Measurements from ENCODE around the gene KY. TPM values are rescaled to one million over a fixed set of nuclear protein-coding genes. Genes with fewer than 3 reads are reported as not detected.

Gene KY
- total and polyA plus RNA-seq, 2 of the 8 experiments (the other 6 are each of a cell fraction or from before 2014, with no cell fraction given), result not detected

DNA sequence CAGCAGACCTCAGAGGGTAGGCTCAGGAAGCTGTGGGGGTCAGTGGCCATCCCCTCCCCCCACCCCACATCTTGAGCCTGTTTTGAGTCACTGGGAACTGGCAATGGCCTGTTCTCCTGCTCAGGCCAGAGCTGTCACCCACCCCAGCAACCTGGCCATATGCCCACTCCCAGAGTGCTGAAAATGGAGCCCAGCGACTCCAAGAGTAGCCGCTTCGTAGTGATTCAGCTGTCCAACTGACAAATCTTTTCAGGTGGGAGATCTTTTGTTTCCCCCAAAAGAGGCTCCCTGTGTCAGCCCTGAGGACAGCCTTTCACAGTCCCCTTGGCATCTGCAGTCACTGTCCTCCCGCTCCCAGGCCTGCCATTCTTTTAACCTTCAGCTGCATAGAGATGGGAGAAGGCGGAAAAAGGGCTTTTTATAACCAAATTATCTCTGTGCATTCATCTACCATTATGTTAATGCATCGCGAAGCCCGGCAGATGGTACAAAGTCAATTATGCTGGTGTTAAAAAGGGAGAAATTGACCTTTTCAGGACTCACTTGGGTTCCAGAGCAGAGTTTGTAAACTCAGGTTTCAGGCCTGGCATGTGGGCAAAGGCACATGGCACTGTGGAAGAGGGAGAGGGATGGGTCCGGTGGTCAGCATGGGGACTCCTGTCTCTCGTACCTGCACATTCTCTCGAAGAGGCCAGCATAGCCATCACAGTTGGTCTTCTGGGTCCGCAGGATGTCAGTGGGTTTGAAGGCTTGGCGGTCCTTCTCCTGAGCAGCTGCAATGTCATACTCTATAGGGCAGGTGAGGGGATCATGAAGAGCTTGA lies 32.1 kb downstream of the KY start:
- H2AK5ac ChIP-seq (ENCODE audit: low read depth, low read length), result no peak overlapping the region
- no peak overlapping the region for H4K91ac ChIP-seq (replicated peaks; ENCODE audit: insufficient read length, low read length)
- H3K27me3 ChIP-seq (replicated peaks in 1 of 4; ENCODE audit: control insufficient read depth in 3 of 4, extremely low read depth in 1 of 4, insufficient read depth in 3 of 4, low read length in 3 of 4), result no peaks in the 10 kb centered on the region
- H3K4me2 ChIP-seq (ENCODE audit: insufficient read depth in 1 of 2, low read depth in 2 of 2, low read length in 2 of 2), result no peak overlapping the region
- no peak overlapping the region for H3K14ac ChIP-seq (ENCODE audit: insufficient read length)
- H2BK15ac ChIP-seq (ENCODE audit: low read length), result no peak overlapping the region
- no peak overlapping the region for H2BK120ac ChIP-seq (replicated peaks; ENCODE audit: low read depth, low read length)
- H3K4me1 ChIP-seq (replicated peaks in 1 of 4; ENCODE audit: control insufficient read depth in 3 of 4, insufficient read depth in 4 of 4, low read length in 3 of 4), result peaks cover 0 to 3% (median 0%) of the 10 kb centered on the region in 4 experiments; a peak in 1 of 7 replicates
- no peak overlapping the region for H3K9ac ChIP-seq (replicated peaks in 1 of 4; ENCODE audit: extremely low read depth in 1 of 4, low read depth in 3 of 4, low read length in 3 of 4)
- ChIA-PET CTCF (ENCODE audit: partially characterized antibody) (interaction anchor here (0.5 to 4.3 kb wide), 8 partner anchors 9 to 144 kb away, joined by 3 to 25 read pairs (median 6); no protein-coding TSS in a partner anchor), POLR2A (ENCODE audit: partially characterized antibody) (no interaction called here)
- H2AFZ ChIP-seq (ENCODE audit: low read length), result no peak overlapping the region
- H4K5ac ChIP-seq (ENCODE audit: insufficient read length, low read depth, low read length), result no peak overlapping the region
- H4K20me1 ChIP-seq (replicated peaks in 1 of 2; ENCODE audit: control insufficient read depth in 1 of 2, insufficient read depth in 2 of 2, low read length in 2 of 2), result no peaks in the 10 kb centered on the region
- no peak overlapping the region for H3K23ac ChIP-seq (ENCODE audit: insufficient read length)
- peak in 1 of 2 experiments; percentile 33 for DNase-seq (ENCODE audit: low read depth in 1 of 2, low spot score in 2 of 2)
- no peaks in the 10 kb centered on the region for H3K79me2 ChIP-seq (ENCODE audit: control insufficient read depth in 1 of 2, insufficient read depth in 2 of 2, low read length in 2 of 2)
- H3K9me3 ChIP-seq (ENCODE audit: insufficient read depth in 2 of 2, low read depth in 1 of 2, low read length in 1 of 2), result no peaks in the 10 kb centered on the region
- WGBS, 2 experiments (ENCODE audit: extremely low coverage in 1 of 2, insufficient coverage in 1 of 2, insufficient read length in 1 of 2, insufficient replicate concordance in 2 of 2, low coverage in 1 of 2, low lambda C conversion rate in 2 of 2, missing lambda C conversion rate in 1 of 2), result 90% methylated on average over 13 of the region's 13 CpGs; no CpG with 5 or more reads in 1 of the 2 experiments
- FAIRE-seq, result no peak
- H3K79me1 ChIP-seq (ENCODE audit: low read depth, low read length), result no peaks in the 10 kb centered on the region
- H4K8ac ChIP-seq (ENCODE audit: extremely low read depth, insufficient read depth, low read length), result no peak overlapping the region
- TF ChIP-seq RBBP5 (IDR thresholded peaks at IDR 0.05; ENCODE audit: borderline replicate concordance, low read depth, low read length) (no peak), MAX (IDR thresholded peaks at IDR 0.05) (no peak), GTF2F1 (IDR thresholded peaks at IDR 0.05; ENCODE audit: borderline replicate concordance, low read depth, low read length) (no peak), BCL11A (IDR thresholded peaks at IDR 0.05; ENCODE audit: low read depth in 2 of 2, low read length in 2 of 2) (no peak), SP4 (IDR thresholded peaks at IDR 0.05; ENCODE audit: low read length) (no peak), NRF1 (IDR thresholded peaks at IDR 0.05; ENCODE audit: low read depth, low read length) (no peak), ASH2L (IDR thresholded peaks at IDR 0.05; ENCODE audit: low read length) (no peak), YY1 (IDR thresholded peaks at IDR 0.05; ENCODE audit: low read depth, low read length) (no peak), TAF7 (optimal IDR thresholded peaks at IDR 0.05; ENCODE audit: borderline replicate concordance, low read depth, low read length) (no peak), BACH1 (IDR thresholded peaks at IDR 0.05; ENCODE audit: low read length) (no peak), HDAC6 (IDR thresholded peaks at IDR 0.05; ENCODE audit: low read depth, low read length) (no peak)
- TF ChIP-seq, protein P1, sequence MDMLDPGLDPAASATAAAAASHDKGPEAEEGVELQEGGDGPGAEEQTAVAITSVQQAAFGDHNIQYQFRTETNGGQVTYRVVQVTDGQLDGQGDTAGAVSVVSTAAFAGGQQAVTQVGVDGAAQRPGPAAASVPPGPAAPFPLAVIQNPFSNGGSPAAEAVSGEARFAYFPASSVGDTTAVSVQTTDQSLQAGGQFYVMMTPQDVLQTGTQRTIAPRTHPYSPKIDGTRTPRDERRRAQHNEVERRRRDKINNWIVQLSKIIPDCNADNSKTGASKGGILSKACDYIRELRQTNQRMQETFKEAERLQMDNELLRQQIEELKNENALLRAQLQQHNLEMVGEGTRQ (IDR thresholded peaks at IDR 0.05; ENCODE audit: low read length), result no peak
- no peak overlapping the region for H3K18ac ChIP-seq (ENCODE audit: extremely low read depth, low read length)
- no peaks in the 10 kb centered on the region for H3K36me3 ChIP-seq (ENCODE audit: control insufficient read depth in 2 of 4, insufficient read depth in 4 of 4, low read length in 3 of 4)
- no peak overlapping the region for H2BK20ac ChIP-seq (ENCODE audit: low read length)
- no peak overlapping the region for H2BK5ac ChIP-seq (ENCODE audit: low read depth, low read length)
- H3K4me3 ChIP-seq (ENCODE audit: extremely low read depth in 1 of 4, insufficient read depth in 2 of 4, low read depth in 3 of 4, low read length in 4 of 4), result no peak overlapping the region
- H3K56ac ChIP-seq (replicated peaks; ENCODE audit: insufficient read length, low read depth, low read length), result no peak overlapping the region
- H3K23me2 ChIP-seq (ENCODE audit: low read depth, low read length), result no peaks in the 10 kb centered on the region
- no peak overlapping the region for H3K27ac ChIP-seq (ENCODE audit: low read depth, low read length)
- no peak overlapping the region for H2BK12ac ChIP-seq (ENCODE audit: low read depth, low read length)
- H3K4ac ChIP-seq (replicated peaks; ENCODE audit: insufficient read length, low read depth, low read length), result no peak overlapping the region

Measured in H1 (cell line).